NCI-H146 (cell line): ENCODE results near the gene SRRM5.
A peak's percentile ranks its signal among the peaks of the same experiment; 100 is the strongest.
"Not testable (repeated sequence)": the region's sequence is repeated elsewhere in the genome, so short reads cannot be mapped to it uniquely, and the experiment has no call there.

Source experiments
- DNase-seq: peaks from one replicate; lab custom pipeline; 2025; lab: John Stamatoyannopoulos, UW

Gene SRRM5

GRCh38 chr19:43616306-43616705 is 4.4 kb downstream of the SRRM5 start:
- no peak for DNase-seq

GRCh38 chr19:43616954-43617353 is 5.1 kb downstream of the SRRM5 start:
- no peak for DNase-seq

GRCh38 chr19:43618921-43619261 is 7.0 kb downstream of the SRRM5 start:
- peak; percentile 89 for DNase-seq

- peak; percentile 97 for DNase-seq
These were observed 7.6 kb downstream of the SRRM5 start, which contains the start of gene ZNF428 for GRCh38 chr19:43619262-43620060. ZNF428 (minus strand) TSS chr19:43619629; CDS start chr19:43614304, 5,325 bp downstream.

- no peak for DNase-seq
These were observed 8.4 kb downstream of the SRRM5 start for GRCh38 chr19:43620061-43621001.

- DNase-seq, result no peak
These were observed 10.2 kb downstream of the SRRM5 start for GRCh38 chr19:43622070-43622469.

GRCh38 chr19:43622956-43623355 is 11.1 kb downstream of the SRRM5 start:
- DNase-seq, result no peak

GRCh38 chr19:43623889-43624670 is 12.2 kb downstream of the SRRM5 start:
- no peak for DNase-seq

- DNase-seq, result no peak
These were observed 13.0 kb downstream of the SRRM5 start for GRCh38 chr19:43624933-43625332.

GRCh38 chr19:43625918-43626579 is 14.2 kb downstream of the SRRM5 start:
- DNase-seq, result no peak

- DNase-seq, result no peak
These were observed 14.9 kb downstream of the SRRM5 start for GRCh38 chr19:43626838-43627237.

- DNase-seq, result no peak
These were observed 16.9 kb downstream of the SRRM5 start for GRCh38 chr19:43628646-43629326.

- no peak for DNase-seq
These were observed 19.6 kb downstream of the SRRM5 start for GRCh38 chr19:43631491-43631890.

GRCh38 chr19:43633520-43633919 is 21.6 kb downstream of the SRRM5 start:
- no peak for DNase-seq

- no peak for DNase-seq
These were observed 22.2 kb downstream of the SRRM5 start for GRCh38 chr19:43634068-43634467.

- no peak for DNase-seq
These were observed 22.6 kb downstream of the SRRM5 start for GRCh38 chr19:43634506-43634871.

GRCh38 chr19:43634872-43635560 is 23.1 kb downstream of the SRRM5 start:
- no peak for DNase-seq

- DNase-seq, result not testable (repeated sequence)
These were observed 23.7 kb downstream of the SRRM5 start for GRCh38 chr19:43635561-43635940.

GRCh38 chr19:43636121-43636683 is 24.3 kb downstream of the SRRM5 start:
- no peak for DNase-seq
